WTC11 (cell line): ENCODE data around the gene RCVRN. TPM values are rescaled to one million over a fixed set of nuclear protein-coding genes. Genes with fewer than 3 reads are reported as not detected.

ENCODE experiments used
- ATAC-seq: fragments of 200-7000 bp; cut with Tn5 transposase; 2 replicates; pipeline ENCODE4 v1.10.0; 2021; ENCODE audit warnings: mild to moderate bottlenecking, moderate library complexity
- CTCF ChIA-PET: fragments of 300-600 bp; sonication (Branson Sonifier 250); formaldehyde crosslinking; loops from one replicate; lab custom pipeline; 2021; ENCODE audit warnings: antibody characterized with exemption; lab: Charles Lee
- POLR2A ChIA-PET: fragments of 350-600 bp; sonication (Branson Sonifier 250); formaldehyde crosslinking; loops from one replicate; lab custom pipeline; 2021; ENCODE audit warnings: antibody characterized with exemption; lab: Charles Lee
- DNase-seq: peaks from one replicate; pipeline ENCODE4 v3.0.0; 2021; ENCODE audit warnings: low spot score
- H3K27ac Mint-ChIP-seq: 2 replicates; pipeline ENCODE4 v1.8.0; 2021; ENCODE audit warnings: mixed read lengths
- H3K27me3 Mint-ChIP-seq: 2 replicates; pipeline ENCODE4 v1.8.0; 2021; ENCODE audit warnings: low read depth, mild to moderate bottlenecking, moderate library complexity, mixed read lengths
- H3K36me3 Mint-ChIP-seq: 2 replicates; pipeline ENCODE4 v1.8.0; 2021; ENCODE audit warnings: mixed read lengths
- H3K4me1 Mint-ChIP-seq: 2 replicates; pipeline ENCODE4 v1.8.0; 2022; ENCODE audit warnings: mixed read lengths
- H3K4me3 Mint-ChIP-seq: 2 replicates; pipeline ENCODE4 v1.8.0; 2021; ENCODE audit warnings: mild to moderate bottlenecking, moderate library complexity, mixed read lengths
- H3K9me3 Mint-ChIP-seq: 2 replicates; pipeline ENCODE4 v1.8.0; 2021; ENCODE audit warnings: mixed read lengths
- ATF2 ChIP-seq: sonication (generic); formaldehyde crosslinking; IDR thresholded peaks from 2 replicates; pipeline ENCODE4 v1.8.1; 2022; ENCODE audit warnings: low read depth, missing genetic modification reagents, borderline replicate concordance
- CREB1 ChIP-seq: sonication (generic); formaldehyde crosslinking; IDR thresholded peaks from 2 replicates; pipeline ENCODE4 v1.8.0; 2023; ENCODE audit warnings: mild to moderate bottlenecking, missing genetic modification reagents
- CREM ChIP-seq: sonication (generic); formaldehyde crosslinking; IDR thresholded peaks from 2 replicates; pipeline ENCODE4 v1.8.1; 2022; ENCODE audit warnings: mild to moderate bottlenecking, missing genetic modification reagents, moderate library complexity
- E2F5 ChIP-seq: sonication (generic); formaldehyde crosslinking; IDR thresholded peaks from 2 replicates; pipeline ENCODE4 v1.8.1; 2022; ENCODE audit warnings: mild to moderate bottlenecking, moderate library complexity, missing genetic modification reagents
- ESRRA ChIP-seq: sonication (generic); formaldehyde crosslinking; IDR thresholded peaks from 2 replicates; pipeline ENCODE4 v1.8.1; 2022; ENCODE audit warnings: mild to moderate bottlenecking, missing genetic modification reagents, borderline replicate concordance
- ETV6 ChIP-seq: sonication (generic); formaldehyde crosslinking; IDR thresholded peaks from 2 replicates; pipeline ENCODE4 v1.8.1; 2022; ENCODE audit warnings: mild to moderate bottlenecking, missing genetic modification reagents
- HMGA2 ChIP-seq: fragments of 250-450 bp; sonication (Bioruptor Pico); IDR thresholded peaks from 2 replicates; pipeline ENCODE4 v1.4.0; 2021; ENCODE audit warnings: mild to moderate bottlenecking, moderate library complexity
- JUN ChIP-seq: sonication (generic); formaldehyde crosslinking; IDR thresholded peaks from 2 replicates; pipeline ENCODE4 v1.8.0; 2023; ENCODE audit warnings: mild to moderate bottlenecking, missing genetic modification reagents
- KAT7 ChIP-seq: sonication (generic); formaldehyde crosslinking; IDR thresholded peaks from 2 replicates; pipeline ENCODE4 v1.8.1; 2023; ENCODE audit warnings: missing genetic modification reagents, mild to moderate bottlenecking, borderline replicate concordance
- NFE2L1 ChIP-seq: sonication (generic); formaldehyde crosslinking; IDR thresholded peaks from 2 replicates; pipeline ENCODE4 v1.8.1; 2023; ENCODE audit warnings: missing genetic modification reagents
- OVOL2 ChIP-seq: fragments of 250-450 bp; sonication (Bioruptor Pico); IDR thresholded peaks from 2 replicates; pipeline ENCODE4 v1.9.0; 2021; ENCODE audit warnings: mild to moderate bottlenecking, borderline replicate concordance
- USF2 ChIP-seq: sonication (generic); formaldehyde crosslinking; IDR thresholded peaks from 2 replicates; pipeline ENCODE4 v1.8.1; 2023; ENCODE audit warnings: mild to moderate bottlenecking, missing genetic modification reagents, moderate library complexity
- ZBTB21 ChIP-seq: sonication (generic); formaldehyde crosslinking; IDR thresholded peaks from 2 replicates; pipeline ENCODE4 v1.8.1; 2023; ENCODE audit warnings: mild to moderate bottlenecking, missing genetic modification reagents, borderline replicate concordance
- ZNF281 ChIP-seq: sonication (generic); formaldehyde crosslinking; IDR thresholded peaks from 2 replicates; pipeline ENCODE4 v1.8.0; 2023; ENCODE audit warnings: mild to moderate bottlenecking, missing genetic modification reagents
- total RNA-seq: library from RNA; stranded (reverse); gene quantifications from 3 replicates; pipeline ENCODE4 v1.2.3, GENCODE V29; 2021
- TF ChIP-seq, protein P1 (sequence below): sonication (generic); formaldehyde crosslinking; IDR thresholded peaks from 2 replicates; pipeline ENCODE4 v1.8.1; 2023; ENCODE audit warnings: mild to moderate bottlenecking, moderate library complexity, missing genetic modification reagents
- TF ChIP-seq, protein P2 (sequence below): fragments of 250-450 bp; sonication (Bioruptor Pico); IDR thresholded peaks from 2 replicates; pipeline ENCODE4 v2.1.2; 2022; ENCODE audit warnings: mild to moderate bottlenecking, moderate library complexity

Gene RCVRN
- total RNA-seq, 1 experiment from 2014 or later = not detected

DNA sequence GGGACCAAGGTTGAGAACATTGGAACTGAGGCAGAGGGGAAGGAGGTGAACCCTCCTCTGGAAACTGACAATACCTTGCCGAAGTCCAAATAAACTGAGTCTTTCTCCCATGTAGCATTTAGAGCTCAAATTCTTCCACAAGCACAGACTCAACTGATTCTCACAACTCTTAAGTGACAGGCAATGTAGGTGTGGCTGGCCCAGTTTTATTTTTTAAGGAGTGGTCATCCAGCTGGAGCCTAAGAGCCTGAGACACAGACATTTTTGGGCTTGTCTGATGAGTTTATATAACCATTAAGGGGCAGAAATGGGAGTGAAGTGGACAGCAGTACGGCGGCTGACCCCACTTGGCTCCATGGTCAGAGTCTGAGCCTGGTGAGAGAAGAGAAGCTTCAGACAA, 10.8 kb downstream of the RCVRN start (continued):
- TF ChIP-seq, protein P1, sequence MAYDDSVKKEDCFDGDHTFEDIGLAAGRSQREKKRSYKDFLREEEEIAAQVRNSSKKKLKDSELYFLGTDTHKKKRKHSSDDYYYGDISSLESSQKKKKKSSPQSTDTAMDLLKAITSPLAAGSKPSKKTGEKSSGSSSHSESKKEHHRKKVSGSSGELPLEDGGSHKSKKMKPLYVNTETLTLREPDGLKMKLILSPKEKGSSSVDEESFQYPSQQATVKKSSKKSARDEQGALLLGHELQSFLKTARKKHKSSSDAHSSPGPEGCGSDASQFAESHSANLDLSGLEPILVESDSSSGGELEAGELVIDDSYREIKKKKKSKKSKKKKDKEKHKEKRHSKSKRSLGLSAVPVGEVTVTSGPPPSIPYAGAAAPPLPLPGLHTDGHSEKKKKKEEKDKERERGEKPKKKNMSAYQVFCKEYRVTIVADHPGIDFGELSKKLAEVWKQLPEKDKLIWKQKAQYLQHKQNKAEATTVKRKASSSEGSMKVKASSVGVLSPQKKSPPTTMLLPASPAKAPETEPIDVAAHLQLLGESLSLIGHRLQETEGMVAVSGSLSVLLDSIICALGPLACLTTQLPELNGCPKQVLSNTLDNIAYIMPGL (CRISPR knock-in tag) = no peak
- TF ChIP-seq KAT7 (CRISPR knock-in tag) (no peak), CREB1 (no peak), ZBTB21 (CRISPR knock-in tag) (no peak), NFE2L1 (CRISPR knock-in tag) (no peak)

DNA sequence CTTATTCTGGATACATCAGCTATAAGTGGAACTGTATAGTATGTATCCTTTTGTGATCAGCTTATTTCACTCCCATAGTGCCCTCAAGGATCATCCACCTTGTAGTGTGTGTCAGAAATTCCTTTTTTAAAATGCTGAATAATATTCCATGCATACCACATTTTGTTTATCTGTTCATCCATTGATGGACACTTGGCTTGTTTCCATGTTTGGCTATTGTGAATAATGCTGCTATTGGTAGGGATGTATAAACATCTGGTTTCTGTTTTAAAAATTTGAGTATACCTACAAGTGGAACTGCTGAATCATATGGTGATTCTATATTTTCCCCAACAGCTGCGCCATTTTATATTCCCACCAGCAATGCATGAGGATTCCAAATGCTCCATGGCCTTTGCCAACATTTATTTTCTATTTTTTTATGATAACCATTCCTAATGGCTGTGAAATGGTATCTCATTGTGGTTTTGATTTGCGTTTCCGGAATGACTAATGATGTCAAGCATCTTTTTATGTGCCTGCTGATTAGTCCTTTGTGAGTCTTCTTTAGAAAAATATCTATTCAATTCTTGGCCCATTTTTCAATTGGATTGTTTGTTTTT, 11.6 kb downstream of the RCVRN start:
- DNase-seq (no peak), ATAC-seq (no peak)
- H3K4me1 Mint-ChIP-seq = 0 out of 2 replicates have a peak, but pooled peaks cover 3% of the 10 kb centered on the region
- H3K4me3 Mint-ChIP-seq = no peak overlapping the region
- H3K36me3 Mint-ChIP-seq = no peaks in the 10 kb centered on the region
- ChIA-PET CTCF (no interaction called here), POLR2A (no interaction called here)
- peaks cover 17% of the 10 kb centered on the region for H3K9me3 Mint-ChIP-seq
- no peak overlapping the region for H3K27ac Mint-ChIP-seq
- peaks cover 3% of the 10 kb centered on the region; the same call in 1 of the 2 replicates for H3K27me3 Mint-ChIP-seq
- TF ChIP-seq E2F5 (CRISPR knock-in tag) (no peak), CREB1 (no peak), JUN (CRISPR knock-in tag) (no peak), USF2 (no peak), CREM (no peak), ZNF281 (CRISPR knock-in tag) (no peak), HMGA2 (CRISPR knock-in tag) (no peak), ETV6 (no peak), ESRRA (CRISPR knock-in tag) (no peak), ATF2 (CRISPR knock-in tag) (no peak), OVOL2 (CRISPR knock-in tag) (no peak)
- TF ChIP-seq, protein P1 (CRISPR knock-in tag) = no peak
- TF ChIP-seq, protein P2, sequence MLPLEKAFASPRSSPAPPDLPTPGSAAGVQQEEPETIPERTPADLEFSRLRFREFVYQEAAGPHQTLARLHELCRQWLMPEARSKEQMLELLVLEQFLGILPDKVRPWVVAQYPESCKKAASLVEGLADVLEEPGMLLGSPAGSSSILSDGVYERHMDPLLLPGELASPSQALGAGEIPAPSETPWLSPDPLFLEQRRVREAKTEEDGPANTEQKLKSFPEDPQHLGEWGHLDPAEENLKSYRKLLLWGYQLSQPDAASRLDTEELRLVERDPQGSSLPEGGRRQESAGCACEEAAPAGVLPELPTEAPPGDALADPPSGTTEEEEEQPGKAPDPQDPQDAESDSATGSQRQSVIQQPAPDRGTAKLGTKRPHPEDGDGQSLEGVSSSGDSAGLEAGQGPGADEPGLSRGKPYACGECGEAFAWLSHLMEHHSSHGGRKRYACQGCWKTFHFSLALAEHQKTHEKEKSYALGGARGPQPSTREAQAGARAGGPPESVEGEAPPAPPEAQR (CRISPR knock-in tag) = no peak
